BJ (cell line): Measurements from ENCODE around the gene MYCBPAP. TPM values are rescaled to one million over a fixed set of nuclear protein-coding genes. Genes with fewer than 3 reads are reported as not detected.

Experiments used
- CTCF ChIA-PET: fragments of 350-600 bp; formaldehyde crosslinking; extraction: SDS; loops from one replicate; lab custom pipeline; 2021; ENCODE audit warnings: antibody characterized with exemption, inconsistent platforms; lab: Yijun Ruan, JAX
- POLR2A ChIA-PET: fragments of 300-600 bp; sonication (Branson Sonifier 250); formaldehyde crosslinking; extraction: SDS; loops from one replicate; lab custom pipeline; 2021; ENCODE audit warnings: antibody characterized with exemption; lab: Charles Lee
- DNase-seq: peaks from one replicate; pipeline ENCODE4 v3.0.0-alpha.2; 2011; ENCODE audit warnings: low read depth
- H3K27me3 ChIP-seq: 2 replicates; pipeline ENCODE4 v1.6.0; 2011; ENCODE audit warnings: low read length; ENCODE audit not compliant: control insufficient read depth, insufficient read depth
- H3K36me3 ChIP-seq: 2 replicates; pipeline ENCODE4 v1.5.1; 2011; ENCODE audit warnings: low read length; ENCODE audit not compliant: control insufficient read depth, insufficient read depth
- H3K4me3 ChIP-seq: 2 replicates; pipeline ENCODE4 v1.5.1; 2011; ENCODE audit warnings: low read depth, mild to moderate bottlenecking, control low read depth, low read length
- polyA plus RNA-seq: library from polyadenylated mRNA; depleted of rRNA; stranded (reverse); fragments of >200 nt; gene quantifications from 2 replicates; pipeline ENCODE4 v1.2.3, GENCODE V29; 2011
- TF ChIP-seq, protein P1 (sequence below): IDR thresholded peaks from 2 replicates; pipeline ENCODE4 v1.5.1; 2011; ENCODE audit warnings: low read depth, mild to moderate bottlenecking, control low read depth, inconsistent platforms, low read length, moderate library complexity; ENCODE audit not compliant: insufficient read depth

MYCBPAP gene
- polyA plus RNA-seq, 1 experiment, result 0.67 TPM

DNA sequence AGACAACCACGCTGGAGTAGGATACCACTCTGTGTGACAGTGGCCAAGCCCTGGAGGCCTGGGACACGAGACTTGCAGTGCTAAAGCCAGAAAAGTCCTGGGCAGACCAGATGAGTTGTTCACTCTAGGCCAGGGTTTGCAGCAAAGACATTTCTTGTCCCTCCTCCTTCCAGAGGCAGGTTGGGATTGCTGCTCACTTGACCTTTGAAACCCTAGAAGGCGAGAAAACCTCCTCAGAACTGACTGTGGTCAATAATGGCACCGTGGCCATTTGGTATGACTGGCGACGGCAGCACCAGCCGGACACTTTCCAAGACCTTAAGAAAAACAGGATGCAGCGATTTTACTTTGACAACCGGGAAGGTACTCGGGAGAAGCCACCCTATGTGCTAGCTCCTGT is 14.5 kb downstream of the MYCBPAP start:
- Histone ChIP-seq H3K4me3 (no peak overlapping the region), H3K27me3 (peaks cover 4% of the 10 kb centered on the region), H3K36me3 (no peaks in the 10 kb centered on the region)
- POLR2A ChIA-PET, result no interaction called here
- CTCF ChIA-PET, result interaction anchor here (0.6 to 1.1 kb wide), 2 partner anchors 8 to 179 kb away, joined by 3 read pairs; no protein-coding TSS in a partner anchor
- TF ChIP-seq, protein P1, sequence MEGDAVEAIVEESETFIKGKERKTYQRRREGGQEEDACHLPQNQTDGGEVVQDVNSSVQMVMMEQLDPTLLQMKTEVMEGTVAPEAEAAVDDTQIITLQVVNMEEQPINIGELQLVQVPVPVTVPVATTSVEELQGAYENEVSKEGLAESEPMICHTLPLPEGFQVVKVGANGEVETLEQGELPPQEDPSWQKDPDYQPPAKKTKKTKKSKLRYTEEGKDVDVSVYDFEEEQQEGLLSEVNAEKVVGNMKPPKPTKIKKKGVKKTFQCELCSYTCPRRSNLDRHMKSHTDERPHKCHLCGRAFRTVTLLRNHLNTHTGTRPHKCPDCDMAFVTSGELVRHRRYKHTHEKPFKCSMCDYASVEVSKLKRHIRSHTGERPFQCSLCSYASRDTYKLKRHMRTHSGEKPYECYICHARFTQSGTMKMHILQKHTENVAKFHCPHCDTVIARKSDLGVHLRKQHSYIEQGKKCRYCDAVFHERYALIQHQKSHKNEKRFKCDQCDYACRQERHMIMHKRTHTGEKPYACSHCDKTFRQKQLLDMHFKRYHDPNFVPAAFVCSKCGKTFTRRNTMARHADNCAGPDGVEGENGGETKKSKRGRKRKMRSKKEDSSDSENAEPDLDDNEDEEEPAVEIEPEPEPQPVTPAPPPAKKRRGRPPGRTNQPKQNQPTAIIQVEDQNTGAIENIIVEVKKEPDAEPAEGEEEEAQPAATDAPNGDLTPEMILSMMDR, result no peak
- no peak for DNase-seq

DNA sequence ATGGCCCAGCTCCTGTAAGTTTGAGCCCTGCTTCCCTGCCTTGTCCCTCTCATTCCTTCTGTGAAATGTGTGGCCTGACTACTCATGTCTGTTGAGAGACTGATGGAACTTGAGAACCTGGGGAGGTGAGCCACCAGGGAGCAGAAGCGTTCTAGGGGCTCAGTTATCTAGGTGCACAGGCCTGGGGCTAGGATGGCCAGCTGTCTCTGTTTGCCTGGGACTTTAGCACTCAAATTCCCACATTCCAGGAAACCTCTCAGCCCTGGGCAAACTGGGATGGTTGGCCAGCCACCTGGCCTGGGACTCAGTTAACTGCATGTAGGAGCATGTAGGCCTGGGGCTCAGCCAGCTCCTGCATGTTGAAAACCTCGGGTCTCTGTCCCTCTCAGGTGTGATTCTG is 15.0 kb downstream of the MYCBPAP start:
- H3K27me3 ChIP-seq, result peaks cover 8% of the 10 kb centered on the region

DNA sequence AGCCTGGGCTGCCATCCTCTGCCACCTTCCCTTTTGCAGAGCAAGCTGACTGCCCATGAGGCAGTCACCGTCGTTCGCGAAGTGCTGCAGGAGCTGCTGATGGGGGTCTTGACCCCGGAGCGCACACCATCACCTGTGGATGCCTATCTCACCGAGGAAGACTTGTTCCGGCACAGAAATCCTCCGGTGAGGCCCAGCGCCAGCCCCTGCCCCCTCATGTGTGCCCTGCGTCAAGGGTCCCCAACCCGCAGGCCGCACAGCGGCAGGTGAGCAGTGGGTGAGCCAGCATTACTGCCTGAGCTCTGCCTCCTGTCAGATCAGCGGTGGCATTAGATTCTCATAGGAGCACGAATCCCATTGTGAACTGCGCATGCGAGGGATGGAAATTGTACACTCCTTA is 16.6 kb downstream of the MYCBPAP start:
- no peak overlapping the region for H3K4me3 ChIP-seq
- H3K36me3 ChIP-seq, result no peaks in the 10 kb centered on the region
- CTCF ChIA-PET, result no interaction called here
- no peak for DNase-seq
- TF ChIP-seq, protein P1, result no peak
- POLR2A ChIA-PET, result no interaction called here
- H3K27me3 ChIP-seq, result peaks cover 16% of the 10 kb centered on the region

More for the DNA sequence above, 15.0 kb downstream of the MYCBPAP start:
- no peak overlapping the region for H3K4me3 ChIP-seq
- TF ChIP-seq, protein P1, result no peak
- H3K36me3 ChIP-seq, result no peaks in the 10 kb centered on the region
- POLR2A ChIA-PET, result no interaction called here
- CTCF ChIA-PET, result interaction anchor here (0.6 to 1.1 kb wide), 2 partner anchors 8 to 178 kb away, joined by 3 read pairs; no protein-coding TSS in a partner anchor
- DNase-seq, result no peak

DNA sequence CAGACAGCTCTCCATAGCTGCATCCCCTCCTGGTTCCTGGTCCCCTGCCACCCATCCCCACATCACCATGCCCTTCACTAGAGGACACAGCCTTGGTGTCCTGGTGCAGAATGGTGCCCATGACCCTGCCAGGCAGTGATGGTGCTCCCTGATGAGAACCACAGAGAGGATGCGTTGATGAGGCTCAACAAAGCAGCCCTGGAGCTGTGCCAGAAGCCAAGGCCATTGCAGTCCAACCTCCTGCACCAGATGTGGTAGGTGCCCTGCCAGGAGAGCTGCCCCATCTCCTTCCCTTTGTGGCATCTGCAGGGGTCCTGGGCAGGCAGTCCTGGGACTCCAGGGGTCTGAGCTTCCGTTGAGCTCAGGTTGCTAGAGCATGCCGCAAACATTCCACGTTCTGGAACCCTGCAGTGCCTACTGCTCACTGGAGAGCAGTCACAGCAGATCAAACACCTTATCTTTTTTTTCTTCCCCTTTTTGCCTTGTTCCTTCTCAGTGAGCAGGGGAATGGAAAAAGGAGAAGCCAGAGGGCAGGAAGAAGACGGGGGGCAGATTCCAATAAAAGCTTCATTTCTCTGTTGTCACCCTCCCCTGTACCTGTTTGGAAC is 19.0 kb downstream of the MYCBPAP start:
- POLR2A ChIA-PET, result no interaction called here
- H3K4me3 ChIP-seq, result no peak overlapping the region
- TF ChIP-seq, protein P1, result no peak
- DNase-seq, result no peak
- H3K27me3 ChIP-seq, result peaks cover 28% of the 10 kb centered on the region
- CTCF ChIA-PET, result interaction anchor here (0.7 kb wide), 1 partner anchor 12 kb away, joined by 3 read pairs; no protein-coding TSS in a partner anchor
- no peaks in the 10 kb centered on the region for H3K36me3 ChIP-seq

DNA sequence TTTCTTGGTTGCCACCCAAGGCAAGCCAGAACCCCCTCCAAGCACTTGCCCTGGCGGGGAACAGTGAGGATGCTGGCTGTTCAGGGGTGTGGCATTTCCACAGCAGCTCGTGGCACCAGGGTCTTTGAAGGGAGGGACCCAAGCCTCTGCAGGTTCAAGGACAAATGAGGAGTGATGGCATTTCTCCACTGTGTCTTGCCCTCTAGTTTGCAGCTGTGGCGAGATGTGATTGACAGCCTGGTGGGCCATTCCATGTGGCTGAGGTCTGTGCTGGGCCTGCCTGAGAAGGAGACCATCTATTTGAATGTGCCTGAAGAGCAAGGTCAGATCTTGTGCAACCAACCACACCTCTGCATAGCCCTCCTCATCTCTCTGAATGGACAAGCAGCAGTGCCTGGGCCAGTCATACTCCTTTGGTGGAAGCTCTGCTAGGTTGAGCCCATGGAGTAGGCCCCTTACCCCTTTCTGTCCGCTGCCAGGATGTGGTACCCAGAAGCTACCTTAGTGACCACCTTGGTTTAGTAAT is 19.8 kb downstream of the MYCBPAP start:
- no peaks in the 10 kb centered on the region for H3K36me3 ChIP-seq
- H3K4me3 ChIP-seq, result no peak overlapping the region
- DNase-seq, result no peak
- TF ChIP-seq, protein P1, result no peak
- peaks cover 35% of the 10 kb centered on the region for H3K27me3 ChIP-seq
- ChIA-PET CTCF (interaction anchor here (0.7 kb wide), 1 partner anchor 11 kb away, joined by 3 read pairs; no protein-coding TSS in a partner anchor), POLR2A (no interaction called here)
